Measurements from ENCODE around the gene SRGAP1.

- TF ChIP-seq, protein P1, sequence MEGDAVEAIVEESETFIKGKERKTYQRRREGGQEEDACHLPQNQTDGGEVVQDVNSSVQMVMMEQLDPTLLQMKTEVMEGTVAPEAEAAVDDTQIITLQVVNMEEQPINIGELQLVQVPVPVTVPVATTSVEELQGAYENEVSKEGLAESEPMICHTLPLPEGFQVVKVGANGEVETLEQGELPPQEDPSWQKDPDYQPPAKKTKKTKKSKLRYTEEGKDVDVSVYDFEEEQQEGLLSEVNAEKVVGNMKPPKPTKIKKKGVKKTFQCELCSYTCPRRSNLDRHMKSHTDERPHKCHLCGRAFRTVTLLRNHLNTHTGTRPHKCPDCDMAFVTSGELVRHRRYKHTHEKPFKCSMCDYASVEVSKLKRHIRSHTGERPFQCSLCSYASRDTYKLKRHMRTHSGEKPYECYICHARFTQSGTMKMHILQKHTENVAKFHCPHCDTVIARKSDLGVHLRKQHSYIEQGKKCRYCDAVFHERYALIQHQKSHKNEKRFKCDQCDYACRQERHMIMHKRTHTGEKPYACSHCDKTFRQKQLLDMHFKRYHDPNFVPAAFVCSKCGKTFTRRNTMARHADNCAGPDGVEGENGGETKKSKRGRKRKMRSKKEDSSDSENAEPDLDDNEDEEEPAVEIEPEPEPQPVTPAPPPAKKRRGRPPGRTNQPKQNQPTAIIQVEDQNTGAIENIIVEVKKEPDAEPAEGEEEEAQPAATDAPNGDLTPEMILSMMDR (IDR thresholded peaks at IDR 0.05), result no peak
- TF ChIP-seq POLR2A (IDR thresholded peaks at IDR 0.05) (no peak), POLR2AphosphoS5 (IDR thresholded peaks at IDR 0.05) (no peak), EP300 (IDR thresholded peaks at IDR 0.05) (no peak)
Measured at GRCh38 chr12:63968673-63969072, 124.2 kb downstream of the SRGAP1 start.

Measured in gastroesophageal sphincter (tissue), 3 donors.